PC-3 (cell line): Measurements from ENCODE around the gene CDHR2. TPM values are rescaled to one million over a fixed set of nuclear protein-coding genes. Genes with fewer than 3 reads are reported as not detected.

Experiments used
- ATAC-seq: fragments of 200-7000 bp; cut with Tn5 transposase; 2 replicates; pipeline ENCODE4 v1.9.1; 2020; ENCODE audit warnings: mild to moderate bottlenecking, moderate library complexity
- BruUV-seq: library from RNA; stranded (reverse); fragments of 400-500 nt; replicated peaks from 2 replicates; lab custom pipeline; 2021; lab: Mats Ljungman, UMichigan
- CTCF ChIA-PET: fragments of 300-600 bp; sonication (Branson Sonifier 250); formaldehyde crosslinking; loops from one replicate; lab custom pipeline; 2022; ENCODE audit warnings: antibody characterized with exemption; lab: Charles Lee
- POLR2A ChIA-PET: fragments of 300-600 bp; sonication (Branson Sonifier 250); formaldehyde crosslinking; loops from one replicate; lab custom pipeline; 2022; ENCODE audit warnings: antibody characterized with exemption; ENCODE audit not compliant: unreplicated experiment; lab: Charles Lee
- DNase-seq: peaks from one replicate; pipeline ENCODE4 v3.0.0-alpha.2; 2015
- H2AFZ ChIP-seq: fragments of 300-600 bp; sonication (generic); 2 replicates; pipeline ENCODE4 v1.6.0; 2016; ENCODE audit warnings: antibody characterized with exemption, low read length
- H3F3A ChIP-seq: fragments of 300-600 bp; sonication (generic); one replicate; pipeline ENCODE4 v1.6.0; 2017; ENCODE audit warnings: antibody characterized with exemption, low read length, control low read depth, mild to moderate bottlenecking; ENCODE audit not compliant: unreplicated experiment
- H3K27ac ChIP-seq: fragments of 300-600 bp; sonication (generic); 2 replicates; pipeline ENCODE4 v1.5.1; 2016; ENCODE audit warnings: mild to moderate bottlenecking, low read length
- H3K27me3 ChIP-seq: fragments of 300-600 bp; sonication (generic); 2 replicates; pipeline ENCODE4 v1.6.1; 2016; ENCODE audit warnings: low read length, mixed read lengths
- H3K36me3 ChIP-seq: fragments of 300-600 bp; sonication (generic); 2 replicates; pipeline ENCODE4 v1.6.1; 2016; ENCODE audit warnings: low read depth, mixed run types, low read length, mixed read lengths
- H3K4me1 ChIP-seq: fragments of 300-600 bp; sonication (generic); 2 replicates; pipeline ENCODE4 v1.5.1; 2016; ENCODE audit warnings: low read length; ENCODE audit not compliant: insufficient read depth
- H3K4me2 ChIP-seq: fragments of 300-600 bp; sonication (generic); 2 replicates; pipeline ENCODE4 v1.6.0; 2016; ENCODE audit warnings: low read length
- H3K4me3 ChIP-seq: fragments of 300-600 bp; sonication (generic); 2 replicates; pipeline ENCODE4 v1.5.1; 2016; ENCODE audit warnings: mild to moderate bottlenecking, low read length, mixed read lengths
- H3K79me2 ChIP-seq: fragments of 300-600 bp; sonication (generic); 2 replicates; pipeline ENCODE4 v1.6.1; 2017; ENCODE audit warnings: low read length, mixed read lengths
- H3K9ac ChIP-seq: fragments of 300-600 bp; sonication (generic); 2 replicates; pipeline ENCODE4 v1.6.0; 2016; ENCODE audit warnings: mild to moderate bottlenecking, low read length
- H3K9me2 ChIP-seq: fragments of 300-600 bp; sonication (generic); replicated peaks from 2 replicates; pipeline ENCODE4 v1.6.1; 2016; ENCODE audit warnings: mixed run types, low read length, mixed read lengths
- H3K9me3 ChIP-seq: fragments of 300-600 bp; sonication (generic); 2 replicates; pipeline ENCODE4 v1.6.1; 2016; ENCODE audit warnings: low read length, mixed read lengths
- H4K20me1 ChIP-seq: fragments of 300-600 bp; sonication (generic); 2 replicates; pipeline ENCODE4 v1.6.1; 2016; ENCODE audit warnings: low read length, mixed read lengths
- CTCF ChIP-seq: fragments of 300-600 bp; sonication (generic); conservative IDR thresholded peaks from 2 replicates; pipeline ENCODE4 v1.5.1; 2017; ENCODE audit warnings: antibody characterized with exemption, low read depth, mild to moderate bottlenecking, low read length
- EZH2 ChIP-seq: fragments of 300-600 bp; sonication (generic); IDR thresholded peaks from one replicate; pipeline ENCODE4 v1.6.1; 2017; ENCODE audit warnings: antibody characterized with exemption, mild to moderate bottlenecking, low read length; ENCODE audit not compliant: unreplicated experiment
- EZH2phosphoT487 ChIP-seq: fragments of 300-600 bp; sonication (generic); IDR thresholded peaks from 2 replicates; pipeline ENCODE4 v1.6.1; 2018; ENCODE audit warnings: mild to moderate bottlenecking, antibody characterized with exemption, low read length, borderline replicate concordance
- intact Hi-C: fragments of 100-400 bp; cut with micrococcal nuclease; formaldehyde crosslinking; loops from 2 replicates; pipeline ENCODE4 v1.9.0; 2023
- total RNA-seq: library from RNA; depleted of rRNA; stranded (reverse); fragments of >200 nt; gene quantifications from 2 replicates; pipeline ENCODE4 v1.2.3, GENCODE V29; 2014

CDHR2 gene
- total RNA-seq, 1 experiment from 2014 or later, result 0.07 TPM

DNA sequence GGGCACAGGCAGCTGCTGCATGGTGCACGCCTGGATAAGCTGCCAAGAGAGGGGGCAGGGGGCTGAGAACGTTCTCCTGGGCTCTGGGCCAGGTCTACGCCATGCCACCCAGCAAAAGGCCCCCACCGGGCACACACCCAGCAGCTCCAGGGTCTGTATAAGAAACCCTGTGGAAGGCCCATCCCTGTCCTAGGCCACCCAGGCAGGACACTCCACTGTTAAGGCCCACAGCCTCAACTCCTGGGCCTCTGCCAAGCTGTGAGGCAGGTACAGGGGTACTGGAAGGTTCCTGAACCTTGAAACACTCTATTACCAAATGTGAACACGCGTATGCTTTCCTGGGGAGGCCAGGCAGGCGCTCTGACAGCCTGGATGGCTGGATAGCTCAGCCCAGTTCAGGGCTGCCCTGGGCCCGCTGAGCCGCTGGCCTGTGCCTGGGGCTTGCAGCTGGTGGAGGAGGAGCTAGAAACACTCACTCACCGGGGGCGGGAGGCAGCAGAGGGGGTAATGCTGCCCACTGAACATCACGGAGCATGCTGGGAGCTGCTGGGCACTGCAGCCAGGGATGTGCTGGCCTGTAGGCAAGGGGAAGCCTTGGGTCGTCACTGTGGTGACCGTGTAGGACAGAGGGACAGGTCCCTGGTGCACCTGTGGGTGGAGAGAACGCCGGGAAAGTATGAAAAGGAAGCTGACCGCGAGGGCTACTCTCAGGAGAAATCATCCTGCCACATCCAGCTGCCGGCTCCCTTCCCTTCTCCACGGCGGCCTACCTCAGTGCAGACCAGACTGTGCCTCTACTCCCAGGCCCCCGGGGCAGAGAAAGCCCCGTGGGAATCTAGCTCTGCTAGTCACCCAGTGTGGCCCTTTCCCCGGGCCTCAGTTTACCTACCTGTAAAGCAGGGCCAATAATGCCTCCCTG lies 17.9 kb upstream of the CDHR2 start:
- CTCF ChIA-PET, result no interaction called here
- intact Hi-C loops, result no loop called here
- Histone ChIP-seq H3K4me1 (peaks cover 21% of the 10 kb centered on the region), H3K27ac (no peak overlapping the region), H3K4me3 (no peak overlapping the region), H3K27me3 (no peaks in the 10 kb centered on the region), H3K4me2 (no peak overlapping the region), H3K79me2 (peaks cover 38% of the 10 kb centered on the region), H3K9ac (no peak overlapping the region), H3K36me3 (peaks cover 11% of the 10 kb centered on the region; the same call in 1 of the 2 replicates), H3F3A (no peaks in the 10 kb centered on the region), H2AFZ (no peak overlapping the region), H3K9me3 (no peaks in the 10 kb centered on the region), H3K9me2 (no peaks in the 10 kb centered on the region), H4K20me1 (peaks cover 13% of the 10 kb centered on the region)
- POLR2A ChIA-PET, result no interaction called here
- DNase-seq (no peak), ATAC-seq (no peak)
- TF ChIP-seq CTCF (no peak), EZH2 (no peak), EZH2phosphoT487 (no peak)
- BruUV-seq, result no TSS peak

DNA sequence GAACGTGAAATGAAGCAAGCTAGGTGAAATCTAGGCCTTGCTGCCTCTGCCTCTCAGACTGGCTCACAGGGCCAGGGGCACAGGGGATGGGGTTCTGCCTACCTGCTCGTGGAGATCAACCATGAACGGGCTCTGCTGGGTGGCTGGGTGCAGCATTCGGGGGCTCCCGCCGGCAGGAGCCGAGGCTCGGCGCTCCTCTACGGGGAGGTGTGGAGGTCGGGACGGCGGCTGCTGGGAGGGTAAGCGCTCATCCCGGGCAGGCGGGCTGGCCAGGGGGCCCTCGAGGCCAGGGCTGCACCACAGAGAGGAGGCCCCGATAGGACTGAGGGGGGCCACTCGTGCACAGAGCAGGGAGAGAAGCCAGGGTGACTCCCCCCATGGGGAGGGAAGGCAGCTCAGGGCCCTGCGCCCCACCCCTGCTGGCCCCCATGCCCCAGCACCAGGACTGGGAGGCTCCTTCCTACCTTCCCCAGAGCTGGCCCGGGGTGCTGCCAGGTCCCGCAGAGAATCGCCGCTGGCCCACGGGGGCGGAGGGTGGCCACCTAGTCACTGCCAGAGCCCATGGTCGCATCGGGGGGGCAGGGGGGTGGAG lies 17.1 kb upstream of the CDHR2 start:
- no peak overlapping the region for H3K4me3 ChIP-seq
- BruUV-seq, result no TSS peak
- peaks cover 13% of the 10 kb centered on the region for H4K20me1 ChIP-seq
- TF ChIP-seq EZH2 (no peak), EZH2phosphoT487 (no peak), CTCF (no peak)
- no peaks in the 10 kb centered on the region for H3F3A ChIP-seq
- no peaks in the 10 kb centered on the region for H3K27me3 ChIP-seq
- intact Hi-C loops, result no loop called here
- peaks cover 21% of the 10 kb centered on the region for H3K4me1 ChIP-seq
- ChIA-PET CTCF (no interaction called here), POLR2A (interaction anchor here (0.6 kb wide), 1 partner anchor 175 kb away, joined by 3 read pairs; no protein-coding TSS in a partner anchor)
- H2AFZ ChIP-seq, result no peak overlapping the region
- H3K36me3 ChIP-seq, result peaks cover 11% of the 10 kb centered on the region; the same call in 1 of the 2 replicates
- H3K79me2 ChIP-seq, result peaks cover 43% of the 10 kb centered on the region
- no peak overlapping the region for H3K9ac ChIP-seq
- H3K9me3 ChIP-seq, result no peaks in the 10 kb centered on the region
- no peak overlapping the region for H3K4me2 ChIP-seq
- H3K9me2 ChIP-seq, result no peaks in the 10 kb centered on the region
- DNase-seq, result no peak
- no peak overlapping the region for H3K27ac ChIP-seq
- no peak for ATAC-seq
